Gastrocnemius medialis (tissue), 4 donors: ENCODE measurements around the gene PRCC.

Source experiments
- POLR2A ChIP-seq, 2 donors: fragments of 450-650 bp; IDR thresholded peaks; one replicate each; pipeline ENCODE4 v1.6.1; 2017; ENCODE audit warnings: antibody characterized with exemption in 2 of 2, mild to moderate bottlenecking in 2 of 2, moderate library complexity in 2 of 2
- TF ChIP-seq, protein P1 (sequence below), 5 experiments: fragments of 450-650 bp in 3 of 5; fragments of 200-600 bp in 2 of 5; sonication (generic) in 2 of 5; IDR thresholded peaks in 4 of 5; conservative IDR thresholded peaks in 1 of 5; 1 replicate in 4 of 5; 2 replicates in 1 of 5; pipeline ENCODE4 v1.5.1; 2016 to 2019; ENCODE audit warnings: antibody characterized with exemption in 5 of 5, mild to moderate bottlenecking in 3 of 5, moderate library complexity in 3 of 5

DNA sequence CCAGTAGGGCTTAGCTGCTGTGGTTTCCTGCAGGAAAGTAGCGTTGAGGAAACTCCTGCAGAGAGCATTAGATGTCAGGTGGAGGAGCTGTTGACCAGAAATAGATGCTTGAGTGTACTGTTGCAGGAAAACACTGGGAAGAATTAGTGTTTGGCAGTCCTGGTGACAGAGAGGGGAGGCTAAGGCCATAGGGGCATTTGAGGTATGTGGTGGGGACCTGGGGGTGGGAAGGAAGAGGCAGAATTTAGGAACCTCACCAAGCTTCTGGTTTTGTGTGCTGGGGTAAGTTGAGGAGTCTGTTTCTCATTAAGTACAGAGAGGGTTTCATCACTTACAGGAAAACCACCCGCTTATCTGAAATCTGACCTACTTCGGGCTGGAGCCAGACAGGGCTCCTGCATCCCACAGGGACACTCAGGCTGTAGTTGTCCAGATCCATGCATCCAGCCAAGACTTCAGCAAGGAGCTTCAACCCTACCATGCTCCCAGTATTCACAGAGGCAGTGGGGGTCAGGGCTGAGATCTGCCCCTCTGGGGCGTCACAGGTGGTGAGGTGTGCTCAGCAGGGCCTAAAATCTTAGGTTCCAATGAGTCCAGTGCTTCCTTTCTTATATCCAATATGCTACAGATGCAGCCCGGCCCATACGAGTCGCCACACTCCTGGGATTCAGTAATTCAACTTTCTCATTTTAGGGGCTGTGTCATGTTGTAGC is 34.2 kb downstream of the PRCC start:
- TF ChIP-seq, protein P1, sequence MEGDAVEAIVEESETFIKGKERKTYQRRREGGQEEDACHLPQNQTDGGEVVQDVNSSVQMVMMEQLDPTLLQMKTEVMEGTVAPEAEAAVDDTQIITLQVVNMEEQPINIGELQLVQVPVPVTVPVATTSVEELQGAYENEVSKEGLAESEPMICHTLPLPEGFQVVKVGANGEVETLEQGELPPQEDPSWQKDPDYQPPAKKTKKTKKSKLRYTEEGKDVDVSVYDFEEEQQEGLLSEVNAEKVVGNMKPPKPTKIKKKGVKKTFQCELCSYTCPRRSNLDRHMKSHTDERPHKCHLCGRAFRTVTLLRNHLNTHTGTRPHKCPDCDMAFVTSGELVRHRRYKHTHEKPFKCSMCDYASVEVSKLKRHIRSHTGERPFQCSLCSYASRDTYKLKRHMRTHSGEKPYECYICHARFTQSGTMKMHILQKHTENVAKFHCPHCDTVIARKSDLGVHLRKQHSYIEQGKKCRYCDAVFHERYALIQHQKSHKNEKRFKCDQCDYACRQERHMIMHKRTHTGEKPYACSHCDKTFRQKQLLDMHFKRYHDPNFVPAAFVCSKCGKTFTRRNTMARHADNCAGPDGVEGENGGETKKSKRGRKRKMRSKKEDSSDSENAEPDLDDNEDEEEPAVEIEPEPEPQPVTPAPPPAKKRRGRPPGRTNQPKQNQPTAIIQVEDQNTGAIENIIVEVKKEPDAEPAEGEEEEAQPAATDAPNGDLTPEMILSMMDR (IDR thresholded peaks at IDR 0.05 in 4 of 5, conservative IDR thresholded peaks at IDR 0.05 in 1 of 5) = peak in 1 of 5 experiments; percentile 8
- TF ChIP-seq POLR2A (IDR thresholded peaks at IDR 0.05) = no peak
